HG03139 (cell line): ENCODE data around the gene BRD3.
A peak's percentile ranks its signal among the peaks of the same experiment; 100 is the strongest.
"Not testable (repeated sequence)": the region's sequence is repeated elsewhere in the genome, so short reads cannot be mapped to it uniquely, and the experiment has no call there.

Experiments used
- ATAC-seq: cut with Tn5 transposase; IDR thresholded peaks from one replicate; pipeline ENCODE4 v1.9.1; 2021; ENCODE audit not compliant: unreplicated experiment

The BRD3 gene

GRCh38 chr9:133993635-133994253 lies 74.1 kb downstream of the BRD3 start:
- no peak for ATAC-seq

- peak; percentile 38 for ATAC-seq
Observed at GRCh38 chr9:133992780-133993634, 74.8 kb downstream of the BRD3 start.

- ATAC-seq = peak; percentile 44
Observed at GRCh38 chr9:133991964-133992779, 75.7 kb downstream of the BRD3 start, which contains the start of gene VAV2. TSS of gene VAV2 (minus strand) at chr9:133992324. CDS start at chr9:133992278, 46 bp downstream.

GRCh38 chr9:133991214-133991921 lies 76.5 kb downstream of the BRD3 start:
- no peak for ATAC-seq

GRCh38 chr9:133990366-133991213 lies 77.2 kb downstream of the BRD3 start:
- ATAC-seq = no peak

GRCh38 chr9:133989625-133990365 lies 78.0 kb downstream of the BRD3 start:
- ATAC-seq = no peak

GRCh38 chr9:133988771-133989170 lies 79.1 kb downstream of the BRD3 start:
- not testable (repeated sequence) for ATAC-seq

GRCh38 chr9:133987946-133988665 lies 79.7 kb downstream of the BRD3 start:
- no peak for ATAC-seq

- ATAC-seq = no peak
Observed at GRCh38 chr9:133987446-133987788, 80.4 kb downstream of the BRD3 start.

GRCh38 chr9:133986774-133987445 lies 80.9 kb downstream of the BRD3 start:
- no peak for ATAC-seq

- ATAC-seq = no peak
Observed at GRCh38 chr9:133986061-133986460, 81.8 kb downstream of the BRD3 start.

GRCh38 chr9:133982971-133983720 lies 84.7 kb downstream of the BRD3 start:
- no peak for ATAC-seq

GRCh38 chr9:133981958-133982681 lies 85.7 kb downstream of the BRD3 start:
- no peak for ATAC-seq

- no peak for ATAC-seq
Observed at GRCh38 chr9:133981589-133981957, 86.3 kb downstream of the BRD3 start.

- no peak for ATAC-seq
Observed at GRCh38 chr9:133980864-133981588, 86.8 kb downstream of the BRD3 start.
